ENCODE data around the gene IGFLR1. TPM values are rescaled to one million over a fixed set of nuclear protein-coding genes. Genes with fewer than 3 reads are reported as not detected.

The IGFLR1 gene
- total and polyA plus RNA-seq, 4 donors = 7.0 to 59.7 (median 31.2) TPM

GRCh38 chr19:35755131-35755549 lies 12.9 kb upstream of the IGFLR1 start (continued):
- TF ChIP-seq REST (IDR thresholded peaks at IDR 0.05) = no peak

- peaks cover 14 to 19% (median 17%) of the 10 kb centered on the region in 4 donors for H3K4me1 ChIP-seq (ENCODE audit: control insufficient read depth in 4 of 4, insufficient read depth in 4 of 4, low read length in 3 of 4)
- peak overlapping the region; percentile 30 to 85 for H3K27ac ChIP-seq (ENCODE audit: low read depth in 1 of 2, low read length in 2 of 2)
- WGBS = 90% methylated on average over 13 of the region's 13 CpGs
- no peak overlapping the region for H3K4me3 ChIP-seq (ENCODE audit: low read depth in 1 of 3, low read length in 3 of 3)
- no peaks in the 10 kb centered on the region for H3K9me3 ChIP-seq (ENCODE audit: control insufficient read depth in 4 of 4, low read length in 3 of 4)
- H3K36me3 ChIP-seq (ENCODE audit: control insufficient read depth in 4 of 4, insufficient read depth in 3 of 4, low read depth in 1 of 4, low read length in 3 of 4) = peaks cover 0 to 20% (median 10%) of the 10 kb centered on the region in 4 donors
- no peaks in the 10 kb centered on the region for H3K27me3 ChIP-seq (ENCODE audit: control insufficient read depth in 4 of 4, insufficient read depth in 4 of 4, low read length in 3 of 4)
- no peak for DNase-seq (ENCODE audit: low spot score)
- TF ChIP-seq GABPA (IDR thresholded peaks at IDR 0.05 in 1 of 2, conservative IDR thresholded peaks at IDR 0.05 in 1 of 2) (no peak), RXRA (IDR thresholded peaks at IDR 0.05) (no peak), ATF3 (IDR thresholded peaks at IDR 0.05) (no peak), EGR1 (IDR thresholded peaks at IDR 0.05; ENCODE audit: low read depth in 2 of 2) (no peak), FOXA2 (IDR thresholded peaks at IDR 0.05) (no peak), RAD21 (IDR thresholded peaks at IDR 0.05) (no peak), JUND (IDR thresholded peaks at IDR 0.05) (no peak), NR2F2 (IDR thresholded peaks at IDR 0.05) (no peak), HNF4G (IDR thresholded peaks at IDR 0.05) (no peak), REST (IDR thresholded peaks at IDR 0.05) (no peak), FOXA1 (IDR thresholded peaks at IDR 0.05) (no peak), CTCF (IDR thresholded peaks at IDR 0.05; ENCODE audit: low read depth, low read length, missing input control) (no peak), HNF4A (conservative IDR thresholded peaks at IDR 0.05) (no peak), ZBTB33 (IDR thresholded peaks at IDR 0.05) (no peak), YY1 (IDR thresholded peaks at IDR 0.05) (no peak), SP1 (IDR thresholded peaks at IDR 0.05) (no peak), TAF1 (conservative IDR thresholded peaks at IDR 0.05) (no peak), MAX (IDR thresholded peaks at IDR 0.05) (no peak)
- H3K9ac ChIP-seq (ENCODE audit: low read depth in 1 of 2, low read length in 2 of 2) = no peak overlapping the region
Observed at GRCh38 chr19:35754370-35755130, 12.3 kb upstream of the IGFLR1 start.

All from liver (tissue), 9 donors.